IPS-18a (cell line): Measurements from ENCODE around the gene RNASEH1.
"Not testable (repeated sequence)": the region's sequence is repeated elsewhere in the genome, so short reads cannot be mapped to it uniquely, and the experiment has no call there.

Experiments used
- H3K27ac ChIP-seq: one replicate; pipeline ENCODE4 v1.5.1; 2013; ENCODE audit warnings: low read length
- H3K27me3 ChIP-seq: one replicate; pipeline ENCODE4 v1.6.1; 2013; ENCODE audit warnings: mild to moderate bottlenecking, low read length; ENCODE audit not compliant: control insufficient read depth, insufficient read depth
- H3K36me3 ChIP-seq: one replicate; pipeline ENCODE4 v1.6.1; 2013; ENCODE audit warnings: low read depth, low read length; ENCODE audit not compliant: control insufficient read depth
- H3K4me1 ChIP-seq: one replicate; pipeline ENCODE4 v1.6.1; 2013; ENCODE audit warnings: low read depth, low read length; ENCODE audit not compliant: control insufficient read depth
- H3K4me3 ChIP-seq: one replicate; pipeline ENCODE4 v1.5.1; 2013; ENCODE audit warnings: low read length
- H3K9ac ChIP-seq: one replicate; pipeline ENCODE4 v1.6.1; 2013; ENCODE audit warnings: mild to moderate bottlenecking, low read length, moderate library complexity
- H3K9me3 ChIP-seq: one replicate; pipeline ENCODE4 v1.6.1; 2013; ENCODE audit warnings: low read depth, low read length; ENCODE audit not compliant: control insufficient read depth

Gene RNASEH1

GRCh38 chr2:3503483-3503882 is 54.6 kb downstream of the RNASEH1 start:
- Histone ChIP-seq H3K27ac (no peak overlapping the region), H3K27me3 (no peaks in the 10 kb centered on the region), H3K4me3 (no peak overlapping the region), H3K9me3 (no peaks in the 10 kb centered on the region), H3K36me3 (peaks cover 14% of the 10 kb centered on the region), H3K9ac (no peak overlapping the region), H3K4me1 (no peaks in the 10 kb centered on the region)

DNA sequence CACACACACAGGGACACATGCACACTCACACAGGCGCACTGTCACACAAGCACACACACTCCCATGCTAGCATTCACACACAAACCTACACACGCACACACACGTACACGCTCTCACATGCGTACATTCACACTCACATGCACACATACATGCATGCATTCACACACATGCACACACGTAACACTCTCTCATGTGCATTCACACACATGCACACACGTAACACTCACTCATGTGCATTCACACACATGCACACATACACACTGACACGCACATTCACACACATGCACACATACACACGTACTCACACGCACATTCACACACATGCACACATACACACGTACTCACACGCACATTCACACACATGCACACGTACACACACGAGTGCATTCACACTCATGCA is 55.1 kb downstream of the RNASEH1 start:
- Histone ChIP-seq H3K27me3 (no peaks in the 10 kb centered on the region), H3K27ac (no peak overlapping the region), H3K9me3 (no peaks in the 10 kb centered on the region), H3K4me1 (no peaks in the 10 kb centered on the region), H3K9ac (no peak overlapping the region), H3K36me3 (peaks cover 15% of the 10 kb centered on the region), H3K4me3 (no peak overlapping the region)

DNA sequence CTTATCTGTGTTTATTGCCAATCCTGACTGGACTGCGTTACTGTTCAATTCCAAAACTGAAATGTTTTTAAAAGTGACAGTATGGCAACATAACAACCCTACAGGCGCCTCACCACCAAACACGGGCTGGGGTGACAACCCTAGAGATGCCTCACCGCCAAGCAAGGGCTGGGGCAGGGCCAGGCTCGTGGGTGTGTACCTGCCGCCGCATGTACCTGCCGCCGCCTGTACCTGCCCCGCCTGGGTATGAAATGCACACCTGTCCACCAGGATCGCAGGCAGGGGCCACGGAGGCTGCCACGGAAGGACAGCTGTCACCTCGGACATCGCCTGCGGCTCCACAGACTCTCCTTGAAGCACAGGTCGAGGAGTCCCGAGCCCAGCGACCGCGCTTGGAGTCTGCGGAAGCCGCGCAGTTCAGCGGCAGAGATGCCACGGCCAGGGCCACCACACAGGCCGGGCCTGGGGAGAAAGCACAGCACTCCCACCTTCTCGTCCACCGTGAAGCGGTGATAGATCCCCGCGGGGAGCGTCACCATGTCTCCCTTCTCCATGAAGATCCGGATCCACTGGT is 57.7 kb downstream of the RNASEH1 start:
- H3K36me3 ChIP-seq = peaks cover 27% of the 10 kb centered on the region
- no peak overlapping the region for H3K27ac ChIP-seq
- no peaks in the 10 kb centered on the region for H3K27me3 ChIP-seq
- no peaks in the 10 kb centered on the region for H3K9me3 ChIP-seq
- no peak overlapping the region for H3K4me3 ChIP-seq
- no peaks in the 10 kb centered on the region for H3K4me1 ChIP-seq
- H3K9ac ChIP-seq = no peak overlapping the region

DNA sequence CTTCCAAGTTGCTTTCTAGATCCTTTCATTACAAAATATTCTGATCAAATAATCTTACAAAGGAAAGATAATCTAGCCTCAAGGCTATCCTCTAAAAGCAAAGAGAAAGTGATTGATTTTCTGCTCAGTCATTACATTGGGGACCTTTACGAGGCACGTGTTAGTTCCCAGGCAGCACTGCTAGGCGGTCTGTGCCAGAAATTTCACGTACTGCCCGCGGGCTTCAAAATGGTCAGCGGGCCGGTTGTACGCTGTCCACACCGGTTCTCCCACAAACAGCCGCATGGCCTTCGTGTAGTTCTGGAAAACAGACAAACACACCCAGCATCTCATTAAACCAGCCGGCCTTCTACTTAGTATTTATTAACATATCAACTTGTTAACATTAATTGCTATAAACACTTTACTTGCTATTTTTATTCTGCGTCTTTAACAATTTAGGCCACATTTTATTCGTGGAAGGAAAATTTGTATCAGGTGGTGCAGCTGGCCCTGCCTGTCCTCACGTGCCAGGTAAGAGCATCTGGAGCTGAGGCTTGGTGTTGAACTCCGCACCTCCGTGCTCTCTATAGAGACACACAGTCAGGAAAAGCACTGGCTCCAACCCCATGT is 59.2 kb downstream of the RNASEH1 start:
- Histone ChIP-seq H3K27ac (no peak overlapping the region), H3K4me1 (no peaks in the 10 kb centered on the region), H3K9me3 (no peaks in the 10 kb centered on the region), H3K9ac (no peak overlapping the region), H3K27me3 (no peaks in the 10 kb centered on the region), H3K4me3 (no peak overlapping the region), H3K36me3 (peaks cover 21% of the 10 kb centered on the region)

GRCh38 chr2:3496708-3497080 is 61.4 kb downstream of the RNASEH1 start:
- not testable (repeated sequence) for H3K4me1 ChIP-seq, H3K4me3 ChIP-seq, H3K9me3 ChIP-seq, H3K9ac ChIP-seq, H3K27me3 ChIP-seq, H3K27ac ChIP-seq
- peaks cover 21% of the 10 kb centered on the region for H3K36me3 ChIP-seq
